T47D (cell line): ENCODE results near the gene ALDH1L1.

Experiments
- DNase-seq, 2 experiments: peaks; one replicate each; pipeline versions ENCODE4 v3.0.0 to v3.0.0-alpha.2; 2011 to 2012; ENCODE audit warnings: low read depth in 1 of 2, low spot score in 1 of 2
- JUND ChIP-seq: IDR thresholded peaks from 2 replicates; pipeline ENCODE4 v1.6.1; 2012; ENCODE audit warnings: low read depth
- in situ Hi-C: cut with HindIII; loops from 2 replicates; pipeline ENCODE4 v1.10.0; 2016; ENCODE audit warnings: low sequenced_read_pairs, low pct_unique_long_range_greater_than_20kb

Gene ALDH1L1

DNA sequence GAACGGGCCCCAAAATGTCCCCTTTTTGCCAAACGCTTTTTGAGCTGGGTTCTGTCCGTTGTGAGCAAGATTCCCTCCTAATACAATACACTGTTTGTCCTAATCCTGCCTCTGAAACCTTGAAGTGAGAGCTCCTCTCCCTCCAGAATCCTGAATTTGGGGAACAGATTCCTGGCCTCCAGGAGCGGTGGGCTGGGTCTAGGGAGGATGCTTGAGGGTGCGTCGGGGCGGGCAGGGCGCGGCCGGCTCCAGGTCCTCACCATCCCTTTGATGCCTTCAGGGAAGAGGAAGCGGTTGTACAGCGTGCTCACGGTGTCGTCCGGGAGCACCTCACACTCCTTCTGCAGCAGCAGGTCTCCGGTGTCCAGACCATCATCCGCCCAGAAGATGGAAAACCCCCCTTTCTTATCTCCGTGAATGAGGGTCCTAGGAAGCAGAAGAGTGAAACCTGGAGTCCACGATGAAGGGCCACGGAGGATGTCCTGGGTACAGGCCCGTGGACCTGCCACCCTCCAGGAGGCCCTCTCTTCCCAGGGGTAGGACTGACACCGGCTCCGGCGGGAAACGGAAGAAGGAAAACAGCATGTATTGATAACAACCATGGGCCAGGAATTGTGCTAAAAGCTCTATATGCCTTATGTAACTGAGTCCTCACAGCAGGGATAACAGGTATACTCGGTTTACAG, 23.2 kb downstream of the ALDH1L1 start:
- in situ Hi-C loops = no loop called here
- TF ChIP-seq JUND = no peak

DNA sequence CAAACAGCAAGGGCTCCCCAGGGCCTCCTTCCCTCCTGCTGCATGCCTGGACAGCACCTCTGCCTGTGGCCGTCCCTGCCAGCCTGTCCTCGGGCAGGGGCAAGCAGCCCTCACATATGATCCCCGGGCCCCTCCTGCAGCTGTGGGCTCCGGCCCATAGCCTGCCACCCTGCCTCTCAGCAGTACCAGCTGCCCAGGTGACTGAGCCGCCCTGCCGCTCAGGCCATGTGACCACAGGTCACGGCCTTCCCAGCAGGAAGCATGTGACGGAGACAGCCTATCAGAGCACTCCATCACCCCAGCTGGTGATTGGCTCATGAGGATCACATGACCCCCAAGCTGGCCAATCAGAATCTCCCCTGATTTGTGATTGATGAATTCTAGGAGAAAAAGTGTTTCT, 23.9 kb downstream of the ALDH1L1 start:
- DNase-seq = peak in 1 of 2 experiments; percentile 21
- in situ Hi-C loops = no loop called here
- no peak for TF ChIP-seq JUND

More for the DNA sequence above, 23.2 kb downstream of the ALDH1L1 start:
- DNase-seq = no peak

DNA sequence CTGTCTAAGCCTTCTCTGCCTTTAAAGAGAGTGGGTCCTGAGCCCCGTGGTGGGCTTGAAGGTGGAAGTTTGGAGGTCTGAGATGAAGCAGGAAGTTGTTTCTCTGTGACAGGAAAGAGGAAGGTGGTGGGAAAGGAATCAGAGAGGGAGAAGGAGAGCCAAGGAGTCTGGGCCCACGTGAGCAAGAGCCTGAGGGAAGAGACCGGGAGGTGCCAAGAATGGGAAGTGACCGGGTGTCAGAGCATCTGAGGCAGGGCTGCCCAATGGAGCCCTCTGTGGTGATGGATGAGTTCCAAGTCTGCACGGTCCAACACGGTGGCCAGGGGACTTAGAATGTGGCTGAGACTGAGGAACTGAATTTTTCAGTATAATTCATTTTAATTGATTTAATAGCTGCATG, 24.6 kb downstream of the ALDH1L1 start:
- no peak for DNase-seq
- in situ Hi-C loops = no loop called here
- TF ChIP-seq JUND = no peak

- DNase-seq = no peak
- in situ Hi-C loops = no loop called here
- no peak for TF ChIP-seq JUND
Observed at GRCh38 chr3:126155280-126155640, 25.1 kb downstream of the ALDH1L1 start.

DNA sequence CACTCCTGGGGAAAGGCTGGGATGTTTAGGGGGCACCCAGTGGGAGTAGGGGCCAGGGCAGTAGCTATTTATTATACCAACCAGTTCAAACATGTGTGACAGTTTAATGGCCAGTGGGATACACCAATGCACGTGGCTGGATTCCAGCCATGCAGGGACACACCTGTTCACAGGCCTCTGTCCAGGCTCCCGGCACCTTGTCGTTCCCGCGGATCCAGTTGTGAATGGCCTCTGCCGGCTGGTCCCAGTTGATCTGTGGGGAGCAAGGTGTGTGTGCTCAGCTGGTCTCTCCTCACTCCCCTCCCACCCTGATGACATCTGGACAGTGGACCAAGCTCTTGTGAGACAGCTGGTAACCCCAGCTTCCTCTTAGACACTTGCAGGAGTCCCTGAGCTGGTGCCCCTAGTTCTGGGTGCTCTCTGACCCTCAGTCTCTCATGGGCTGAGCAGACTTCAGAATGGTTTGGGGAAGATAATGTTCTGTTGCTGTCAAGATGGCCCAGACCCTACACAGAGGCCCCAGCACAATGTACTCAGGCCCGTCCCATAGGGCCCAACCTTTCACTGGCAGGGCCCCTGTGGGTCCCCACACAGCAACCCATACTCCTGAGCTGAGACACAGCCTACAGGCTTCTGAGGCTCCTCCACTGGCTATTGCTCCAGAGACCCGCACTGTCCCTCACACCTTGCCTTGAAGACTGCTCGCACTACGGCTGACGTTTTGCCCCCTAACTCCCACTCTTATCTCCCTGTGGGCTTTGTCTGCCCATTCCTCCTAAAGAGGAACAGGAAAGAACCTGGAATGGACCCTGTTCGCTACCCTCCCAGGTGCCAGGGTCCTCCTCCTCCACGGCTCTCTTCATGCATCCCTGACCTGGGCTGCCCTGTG, 25.8 kb downstream of the ALDH1L1 start:
- TF ChIP-seq JUND = no peak
- DNase-seq = no peak
- in situ Hi-C loops = no loop called here

DNA sequence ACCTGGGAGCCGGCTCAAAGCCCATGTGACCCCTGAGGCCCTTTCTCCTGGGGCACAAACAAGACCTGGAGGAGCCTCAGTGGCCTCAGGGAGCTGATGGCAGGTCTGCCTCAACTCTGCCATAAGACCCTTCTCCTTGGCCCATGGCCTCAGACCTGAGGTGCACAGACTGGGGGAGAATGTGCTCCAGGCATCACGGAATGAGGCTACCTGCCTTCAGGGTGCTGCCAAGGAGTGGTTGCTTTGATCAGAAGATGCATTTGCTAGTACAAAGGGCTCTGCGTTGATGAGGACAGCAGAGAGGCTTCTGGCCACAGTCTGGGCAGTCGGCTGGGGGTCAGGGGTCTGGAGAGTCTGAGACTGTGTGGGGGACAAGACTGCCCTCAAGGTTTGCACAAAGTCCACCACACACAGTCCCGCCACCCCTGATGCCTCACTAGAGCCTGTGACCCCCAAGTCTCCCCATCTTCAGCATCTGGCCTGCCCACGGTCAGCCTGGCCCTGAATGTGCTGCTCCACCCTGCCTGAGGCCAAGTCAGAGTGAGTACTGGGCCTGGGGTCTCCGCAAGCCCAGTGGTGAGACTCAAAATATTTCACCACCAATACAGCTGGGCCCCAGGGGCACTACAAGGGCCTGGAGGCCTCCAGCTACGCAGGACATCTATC, 26.6 kb downstream of the ALDH1L1 start:
- no peak for DNase-seq
- TF ChIP-seq JUND = no peak
- in situ Hi-C loops = no loop called here

GRCh38 chr3:126152901-126153694, 27.3 kb downstream of the ALDH1L1 start:
- in situ Hi-C loops = no loop called here
- no peak for TF ChIP-seq JUND
- DNase-seq = no peak

GRCh38 chr3:126152458-126152857, 27.9 kb downstream of the ALDH1L1 start:
- no peak for DNase-seq
- in situ Hi-C loops = no loop called here

GRCh38 chr3:126151562-126152302, 28.7 kb downstream of the ALDH1L1 start:
- DNase-seq = no peak
- no peak for TF ChIP-seq JUND
- in situ Hi-C loops = no loop called here

More at GRCh38 chr3:126152458-126152857, 27.9 kb downstream of the ALDH1L1 start:
- TF ChIP-seq JUND = no peak

GRCh38 chr3:126149960-126150515, 30.3 kb downstream of the ALDH1L1 start:
- TF ChIP-seq JUND = no peak
- in situ Hi-C loops = no loop called here
- DNase-seq = no peak

GRCh38 chr3:126149256-126149902, 31.0 kb downstream of the ALDH1L1 start:
- in situ Hi-C loops = no loop called here
- no peak for TF ChIP-seq JUND
- DNase-seq = no peak
